GM19438 (cell line): ENCODE results near the gene PSMB4.
"Not testable (repeated sequence)": the region's sequence is repeated elsewhere in the genome, so short reads cannot be mapped to it uniquely, and the experiment has no call there.

Experiments used
- ATAC-seq: cut with Tn5 transposase; IDR thresholded peaks from one replicate; pipeline ENCODE4 v1.9.1; 2021; ENCODE audit warnings: low read depth; ENCODE audit not compliant: unreplicated experiment

Gene PSMB4

DNA sequence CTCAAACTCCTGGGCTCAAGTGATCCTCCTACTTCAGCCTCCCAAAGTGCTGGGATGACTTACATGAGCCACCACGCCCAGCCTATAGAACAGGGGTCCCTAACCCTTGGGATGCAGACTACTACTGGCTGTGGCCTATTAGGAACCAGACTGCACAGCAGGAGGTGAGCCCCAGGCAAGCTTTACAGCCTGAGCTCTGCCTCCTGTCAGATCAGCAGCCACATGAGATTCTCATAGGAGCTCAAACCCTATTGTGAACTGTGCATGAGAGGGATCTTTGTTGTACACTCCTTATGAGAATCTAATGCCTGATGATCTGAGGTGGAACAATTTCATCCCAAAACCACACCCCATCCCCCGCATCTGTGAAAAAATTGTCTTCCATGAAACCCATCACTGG, 13.4 kb upstream of the PSMB4 start:
- no peak for ATAC-seq

DNA sequence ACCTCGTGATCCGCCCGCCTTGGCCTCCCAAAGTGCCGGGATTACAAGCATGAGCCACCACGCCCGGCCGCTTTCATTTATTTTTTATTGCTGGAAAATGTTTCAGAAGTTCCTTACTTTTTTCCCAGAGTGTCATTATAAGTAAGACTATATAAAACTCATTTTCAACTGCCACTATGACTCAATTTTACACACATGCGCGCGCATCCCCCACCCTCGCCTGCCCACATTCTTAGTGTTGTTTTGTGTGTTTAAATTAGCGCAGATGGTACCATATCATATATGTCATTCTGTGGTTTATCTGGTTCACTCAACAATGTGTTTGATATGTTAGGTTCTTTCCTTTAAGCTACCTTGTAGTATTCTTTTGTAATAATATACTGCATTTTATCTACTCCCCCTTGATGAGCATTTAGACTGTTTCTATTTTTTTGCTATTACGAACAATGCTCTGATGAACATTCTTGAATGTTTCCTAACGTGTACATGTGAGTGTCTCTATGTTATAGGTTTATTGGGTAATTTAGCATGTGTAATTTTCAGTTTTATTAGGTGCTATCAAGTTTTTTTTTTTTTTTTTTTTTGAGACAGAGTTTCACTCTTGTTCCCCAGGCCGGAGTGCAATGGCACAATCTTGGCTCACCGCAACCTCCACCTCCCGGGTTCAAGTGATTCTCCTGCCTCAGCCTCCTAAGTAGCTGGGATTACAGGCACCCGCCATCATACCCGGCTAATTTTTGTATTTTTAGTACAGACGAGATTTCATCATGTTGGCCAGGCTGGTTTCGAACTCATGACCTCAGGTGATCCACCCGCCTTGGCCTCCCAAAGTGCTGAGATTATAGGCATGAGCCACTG, 8.9 kb upstream of the PSMB4 start:
- not testable (repeated sequence) for ATAC-seq

DNA sequence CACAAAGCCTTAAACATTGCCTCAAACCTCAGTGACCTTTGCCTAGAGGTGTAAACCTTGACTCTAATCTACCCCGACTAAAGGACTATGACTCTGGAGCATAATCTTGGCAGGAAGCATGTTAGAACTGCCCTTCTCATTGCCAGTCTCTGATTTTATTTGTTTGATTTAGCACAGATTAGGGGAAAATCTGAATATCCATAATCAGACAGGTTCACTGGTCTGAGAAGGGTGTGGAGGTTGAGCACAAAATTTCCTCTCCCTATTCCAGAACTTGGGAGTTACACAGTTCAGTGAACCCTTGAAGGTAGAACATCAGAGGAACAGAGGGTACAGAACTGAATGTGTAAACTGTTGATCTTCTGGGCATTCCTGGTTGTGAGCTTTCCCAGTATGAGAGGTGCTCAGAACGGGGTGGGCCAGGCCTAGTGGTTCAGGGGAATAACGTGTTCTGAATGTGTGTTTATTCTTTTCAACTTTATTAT, 8.3 kb upstream of the PSMB4 start:
- ATAC-seq: no peak

DNA sequence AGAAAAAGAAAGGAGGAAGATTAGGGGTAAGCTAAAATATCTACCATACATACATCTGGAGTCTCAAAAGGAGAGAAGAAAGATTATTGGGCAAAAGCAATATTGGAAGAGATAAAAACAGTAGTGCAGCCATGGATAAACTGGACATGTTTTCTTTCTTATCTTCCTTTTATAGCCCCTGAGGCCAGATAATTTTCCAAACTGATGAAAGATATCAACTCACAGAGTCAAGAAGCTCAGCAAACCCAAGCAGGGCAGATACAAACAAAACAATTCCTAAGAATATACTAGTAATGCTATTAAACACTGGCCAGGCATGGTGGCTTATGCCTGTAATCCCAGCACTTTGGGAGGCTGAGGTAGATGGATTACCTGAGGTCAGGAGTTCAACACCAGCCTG, 5.8 kb upstream of the PSMB4 start:
- no peak for ATAC-seq

DNA sequence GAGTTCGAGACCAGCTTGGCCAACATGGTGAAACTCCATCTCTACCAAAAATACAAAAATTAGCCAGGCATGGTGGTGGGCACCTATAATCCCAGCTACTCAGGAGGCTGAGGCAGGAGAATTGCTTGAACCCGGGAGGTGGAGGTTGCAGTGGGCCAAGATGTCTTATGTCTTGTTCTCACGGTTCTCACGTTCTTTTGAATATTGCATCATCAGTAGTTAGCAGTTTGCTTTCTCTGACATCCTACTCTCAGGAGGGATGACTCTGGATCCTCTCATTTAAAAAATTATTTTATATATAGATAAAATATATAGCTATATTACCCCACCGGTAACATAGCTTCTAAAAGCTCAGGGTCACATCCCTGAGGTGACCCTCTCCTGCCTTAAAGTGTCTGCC, 3.1 kb upstream of the PSMB4 start:
- not testable (repeated sequence) for ATAC-seq

DNA sequence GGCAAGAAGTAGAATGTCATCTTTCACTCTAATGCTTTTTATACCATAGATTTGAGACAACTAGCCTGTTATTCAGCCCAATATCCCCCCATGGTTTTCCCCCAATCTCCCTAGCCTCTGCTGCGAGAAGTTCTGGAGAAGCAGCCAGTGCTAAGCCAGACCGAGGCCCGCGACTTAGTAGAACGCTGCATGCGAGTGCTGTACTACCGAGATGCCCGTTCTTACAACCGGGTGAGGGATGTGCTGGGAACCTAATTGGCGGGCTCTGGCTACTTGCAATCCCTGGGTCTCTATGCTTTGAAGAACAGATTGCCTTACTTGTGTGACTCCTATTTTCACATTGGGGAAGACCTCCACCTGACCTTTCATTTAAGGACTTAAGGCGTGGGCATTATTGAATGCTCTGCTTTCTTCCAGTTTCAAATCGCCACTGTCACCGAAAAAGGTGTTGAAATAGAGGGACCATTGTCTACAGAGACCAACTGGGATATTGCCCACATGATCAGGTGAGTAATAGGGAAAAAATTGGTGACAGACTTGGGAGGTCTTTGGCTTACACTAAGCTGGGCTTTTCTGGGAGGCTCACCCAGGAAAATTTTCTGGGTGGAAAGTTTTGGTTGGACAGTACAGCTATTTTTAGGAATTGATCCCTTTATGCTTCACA, 1.9 kb downstream of the PSMB4 start:
- no peak for ATAC-seq

DNA sequence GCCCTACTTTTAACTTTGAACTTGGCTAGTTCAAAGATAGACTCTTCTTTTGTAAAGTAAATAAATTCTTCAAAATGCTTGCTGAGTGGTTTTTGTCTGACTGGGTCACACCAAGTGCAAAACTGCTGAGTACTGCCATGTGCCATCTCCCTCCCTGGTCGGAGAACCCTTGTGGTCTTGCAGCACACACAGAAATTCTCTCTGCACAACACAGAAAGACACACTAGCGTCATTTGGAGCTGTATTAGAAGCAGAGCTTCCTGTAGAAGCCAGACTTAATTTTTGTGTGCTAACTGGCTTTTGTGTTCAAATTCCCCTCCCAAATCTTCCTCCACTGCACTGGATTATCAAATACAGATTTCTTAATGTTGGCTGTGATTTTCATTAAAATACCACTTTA, 2.5 kb downstream of the PSMB4 start:
- ATAC-seq: no peak

DNA sequence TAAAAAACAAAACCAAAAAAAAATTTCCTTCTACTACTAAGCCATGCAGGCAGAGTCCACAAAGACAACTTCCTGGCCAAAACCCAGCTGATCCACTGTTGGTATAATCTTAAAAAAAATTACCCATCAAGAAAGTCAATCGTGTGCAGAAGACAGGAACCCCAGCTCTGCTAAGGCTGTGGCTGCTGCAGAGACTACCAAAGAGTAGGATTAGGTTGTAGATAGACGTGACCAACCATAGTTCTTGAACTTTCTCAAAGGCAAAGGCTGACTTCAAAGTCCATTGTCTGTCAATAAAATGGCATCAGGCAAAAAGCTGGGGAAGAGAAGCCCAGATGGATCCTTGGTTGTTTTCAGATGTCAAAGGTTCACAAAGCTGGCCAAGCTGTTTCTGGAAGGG, 3.4 kb downstream of the PSMB4 start:
- no peak for ATAC-seq

DNA sequence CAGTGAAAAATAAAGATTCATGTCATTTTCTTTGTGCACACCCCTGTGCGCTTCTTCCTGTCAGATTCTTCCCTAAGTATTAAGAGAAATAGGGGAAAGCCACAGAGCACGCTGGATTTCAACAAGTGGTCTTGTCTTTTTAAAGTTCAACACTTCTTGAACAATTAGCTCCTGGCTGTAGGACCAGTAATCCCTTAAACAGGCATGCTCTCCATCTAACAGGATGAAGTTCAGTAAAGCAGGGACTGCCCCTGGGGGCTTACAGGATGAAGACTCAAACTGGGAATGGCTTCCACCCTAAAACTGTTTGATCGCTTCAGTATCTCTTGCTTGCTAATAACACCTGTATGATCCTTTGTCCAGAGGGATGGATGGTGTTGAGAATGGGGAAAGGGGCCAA, 4.2 kb downstream of the PSMB4 start:
- no peak for ATAC-seq

DNA sequence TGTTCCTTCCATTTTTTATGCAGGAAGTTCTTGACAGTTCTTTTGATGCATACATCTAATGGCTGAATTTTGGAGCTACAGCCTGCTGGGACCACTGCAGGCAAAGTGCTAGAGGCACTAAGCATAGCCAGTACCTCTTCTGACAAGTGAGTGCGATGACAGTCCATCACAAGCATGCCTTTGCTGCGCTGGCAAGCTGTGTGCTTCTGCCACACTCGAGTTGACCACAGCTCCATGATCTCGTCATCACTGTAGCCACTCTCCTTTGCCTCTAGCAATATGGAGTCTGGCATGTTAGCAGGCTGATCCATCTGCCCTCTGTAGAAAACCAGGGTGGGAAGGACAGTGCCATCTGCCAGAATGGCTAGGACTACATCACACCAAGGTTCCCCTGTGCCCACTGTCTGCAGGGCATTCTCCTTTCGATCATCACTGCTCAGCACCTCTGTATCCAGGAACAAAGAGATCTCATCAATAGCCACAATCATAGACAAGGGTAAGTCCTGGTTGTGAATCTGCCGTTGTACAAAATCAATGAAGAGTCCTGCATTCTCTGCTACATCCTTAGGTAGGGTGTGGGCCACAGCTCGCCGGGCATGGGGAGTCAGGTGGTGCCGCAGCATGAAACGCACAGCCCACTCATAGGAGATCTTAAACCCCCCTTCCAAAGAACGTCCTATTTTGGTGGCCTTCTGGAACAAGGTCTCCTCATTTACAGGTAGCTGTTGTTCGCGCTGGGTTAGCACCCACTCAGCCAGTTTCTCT, 6.0 kb downstream of the PSMB4 start:
- no peak for ATAC-seq

DNA sequence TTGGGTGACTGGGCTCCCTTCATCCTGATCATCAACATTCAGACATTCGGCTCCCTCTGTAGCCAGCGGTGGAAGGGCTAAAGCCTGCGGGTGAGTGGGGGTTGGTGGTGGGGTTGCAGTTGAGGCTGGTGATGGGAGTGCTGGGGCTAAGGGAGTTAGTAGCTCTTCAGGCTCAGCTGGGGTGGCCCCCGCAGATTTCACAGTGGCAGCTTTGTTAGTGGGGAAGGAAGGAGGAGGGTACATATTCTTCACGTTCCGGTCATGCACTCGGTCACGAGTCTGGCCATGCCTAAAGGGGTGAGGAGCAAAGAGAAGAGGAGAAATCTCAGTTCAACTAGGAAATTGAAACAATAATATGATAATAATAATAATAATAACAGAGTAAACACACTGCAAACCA, 6.8 kb downstream of the PSMB4 start:
- ATAC-seq: no peak

DNA sequence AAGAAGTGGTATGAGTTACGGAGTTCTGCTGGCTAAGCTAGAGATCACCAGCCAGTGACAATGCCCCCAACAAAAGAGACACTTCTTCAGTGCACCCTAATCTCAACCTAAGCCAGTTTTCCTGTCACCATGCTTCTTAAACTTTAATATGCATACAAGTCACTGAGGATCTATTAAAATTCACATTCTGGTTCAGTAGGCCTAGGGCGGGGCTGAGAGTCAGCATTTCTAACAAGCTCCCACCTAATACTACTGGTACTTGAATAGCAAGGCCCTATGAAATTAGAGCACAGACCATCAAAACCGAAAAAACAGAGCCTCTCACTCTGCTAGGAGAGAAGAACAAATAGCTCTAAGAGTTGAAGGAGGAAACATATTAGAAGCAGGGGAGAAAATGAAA, 7.9 kb downstream of the PSMB4 start:
- ATAC-seq: no peak

DNA sequence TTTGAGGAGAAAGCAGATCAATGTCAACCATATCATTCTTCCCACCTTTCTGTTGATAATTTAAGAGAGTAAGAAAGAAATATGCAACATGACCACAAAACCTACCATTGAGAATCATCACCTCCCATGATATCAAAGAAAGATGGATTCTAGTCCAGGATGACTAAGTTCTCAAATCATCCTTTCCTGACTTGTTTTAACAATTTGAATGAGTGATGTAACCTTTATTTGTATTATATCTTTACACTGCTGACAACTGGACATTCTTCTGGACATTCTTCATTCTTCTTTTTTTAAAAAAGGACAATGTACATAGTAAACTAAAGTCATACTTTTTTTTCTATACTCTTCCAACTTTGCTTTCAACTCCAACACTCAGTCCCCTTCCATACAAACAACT, 9.5 kb downstream of the PSMB4 start:
- ATAC-seq: no peak

DNA sequence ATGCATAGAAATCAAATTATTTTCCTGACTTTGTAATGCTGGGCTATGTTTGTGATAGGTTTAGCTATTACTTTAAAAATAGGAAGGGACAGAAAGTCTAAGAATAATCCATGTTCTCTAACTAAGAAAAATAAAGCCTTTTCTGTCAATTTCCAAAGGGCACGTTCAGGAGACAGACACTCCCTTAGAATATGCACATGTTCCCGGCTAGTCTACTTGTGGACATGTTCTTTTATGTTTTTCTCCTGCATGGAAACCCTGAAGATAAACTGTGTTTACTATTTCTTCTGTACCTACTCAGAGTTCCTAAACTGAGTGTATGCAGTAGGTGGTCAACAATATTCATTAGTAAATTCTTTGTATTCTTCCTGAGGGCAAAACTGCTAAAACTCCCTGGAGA, 12.5 kb downstream of the PSMB4 start:
- ATAC-seq: no peak

DNA sequence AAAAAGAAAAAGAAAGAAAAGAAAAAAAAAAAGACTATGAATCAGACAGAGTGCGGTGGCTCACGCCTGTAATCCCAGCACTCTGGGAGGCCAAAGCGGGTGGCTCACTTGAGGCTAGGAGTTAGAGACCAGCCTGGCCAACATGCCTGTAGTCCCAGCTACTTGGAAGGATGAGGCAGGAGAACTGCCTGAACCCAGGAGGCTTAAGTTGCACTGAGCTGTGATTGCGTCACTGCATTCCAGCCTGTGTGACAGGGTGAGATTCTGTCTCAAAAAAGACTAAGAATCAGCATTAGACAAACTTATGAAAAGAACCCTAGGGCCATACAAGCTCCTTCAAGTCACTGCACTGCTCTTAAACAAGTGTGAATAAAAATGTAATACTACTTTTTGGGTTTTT, 16.9 kb downstream of the PSMB4 start:
- no peak for ATAC-seq

DNA sequence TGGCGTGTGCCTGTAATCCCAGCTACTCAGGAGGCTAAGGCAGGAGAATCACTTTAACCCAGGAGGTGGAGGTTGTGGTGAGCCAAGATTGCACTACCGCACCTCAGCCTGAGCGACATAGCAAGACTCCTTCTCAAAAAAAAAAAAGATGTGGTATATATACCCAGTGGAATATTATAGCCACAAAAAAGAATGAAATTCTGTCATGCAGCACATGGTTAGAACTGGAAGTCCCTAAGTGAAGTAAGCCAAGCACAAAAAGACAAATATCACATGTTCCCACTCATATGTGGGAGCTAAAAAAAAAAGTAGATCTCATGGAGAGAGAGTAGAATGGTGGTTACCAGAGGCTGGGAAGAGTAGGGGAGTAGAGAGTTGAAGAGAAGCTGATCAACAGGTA, 18.7 kb downstream of the PSMB4 start:
- no peak for ATAC-seq

DNA sequence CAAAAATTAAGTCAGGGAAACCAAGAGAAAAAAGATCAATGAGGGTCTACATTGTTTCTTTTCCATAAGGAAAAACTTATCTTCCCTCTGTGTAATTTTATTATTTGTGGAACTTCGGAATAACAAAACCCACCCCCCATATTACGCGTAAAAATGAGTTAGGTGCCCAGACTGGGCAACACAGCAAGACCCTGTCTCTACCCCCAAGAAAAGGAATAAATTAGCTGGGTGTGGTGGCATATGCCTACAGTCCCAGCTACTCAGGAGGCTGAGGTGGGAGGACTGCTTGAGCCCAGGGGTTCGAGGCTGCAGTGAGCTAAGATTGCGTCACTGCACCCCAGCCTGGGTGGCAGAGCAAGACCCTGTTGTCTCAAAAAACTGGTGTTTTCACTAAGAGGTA, 20.4 kb downstream of the PSMB4 start:
- ATAC-seq: no peak

DNA sequence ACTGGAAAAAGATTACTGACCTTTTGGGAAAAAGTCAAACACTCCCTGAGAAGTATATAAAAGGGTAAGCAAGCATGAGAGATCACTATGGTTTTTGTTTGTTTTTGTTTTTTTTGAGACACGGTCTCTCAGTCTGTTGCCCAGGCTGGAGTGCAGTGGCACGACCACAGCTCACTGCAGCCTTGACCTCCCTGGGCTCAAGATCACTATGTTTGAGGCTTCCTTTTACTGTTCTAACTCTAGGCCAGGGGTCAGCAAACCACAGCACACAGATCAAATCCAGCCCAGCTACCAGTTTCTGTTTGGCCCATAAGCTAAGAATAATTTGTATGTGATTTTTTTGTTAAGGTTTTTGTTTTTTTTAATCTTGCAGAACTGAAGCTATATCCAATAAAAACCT, 25.7 kb downstream of the PSMB4 start:
- no peak for ATAC-seq

DNA sequence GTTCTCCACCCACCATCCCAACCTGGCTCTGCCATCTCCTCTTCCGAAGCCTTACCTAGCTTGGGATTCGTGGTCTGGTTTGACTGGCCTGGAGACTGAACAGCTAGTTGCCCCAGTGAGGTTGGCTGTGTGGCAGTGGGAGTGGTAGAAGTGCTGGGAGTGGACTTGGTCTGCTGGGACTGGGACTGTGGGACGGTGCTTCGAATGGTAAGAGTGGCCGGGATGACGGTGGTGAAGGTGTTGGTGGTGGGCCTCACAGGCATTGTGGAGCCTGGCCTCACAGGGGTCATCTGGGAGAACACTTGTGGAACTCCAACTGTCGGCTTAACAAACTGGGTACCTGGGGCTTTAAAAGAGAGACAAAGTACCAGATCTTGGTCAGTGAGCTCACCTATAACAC, 28.7 kb downstream of the PSMB4 start:
- ATAC-seq: no peak

DNA sequence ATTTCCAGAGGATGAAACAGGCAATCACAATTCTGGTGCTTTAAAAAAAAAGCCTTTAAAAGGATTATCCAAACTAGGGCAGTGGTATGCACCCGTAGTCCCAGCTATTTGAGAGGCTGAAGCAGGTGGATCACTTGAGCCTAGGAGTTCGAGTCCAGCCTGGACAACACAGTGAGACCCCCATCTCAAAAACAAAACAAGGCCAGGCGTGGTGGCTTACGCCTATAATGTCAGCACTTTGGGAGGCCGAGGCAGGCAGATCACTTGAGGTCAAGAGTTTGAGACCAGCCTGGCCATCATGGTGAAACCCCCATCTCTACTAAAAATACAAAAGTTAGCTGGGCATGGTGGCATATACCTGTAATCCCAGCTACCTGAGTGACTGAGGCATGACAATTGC, 34.5 kb downstream of the PSMB4 start:
- not testable (repeated sequence) for ATAC-seq

DNA sequence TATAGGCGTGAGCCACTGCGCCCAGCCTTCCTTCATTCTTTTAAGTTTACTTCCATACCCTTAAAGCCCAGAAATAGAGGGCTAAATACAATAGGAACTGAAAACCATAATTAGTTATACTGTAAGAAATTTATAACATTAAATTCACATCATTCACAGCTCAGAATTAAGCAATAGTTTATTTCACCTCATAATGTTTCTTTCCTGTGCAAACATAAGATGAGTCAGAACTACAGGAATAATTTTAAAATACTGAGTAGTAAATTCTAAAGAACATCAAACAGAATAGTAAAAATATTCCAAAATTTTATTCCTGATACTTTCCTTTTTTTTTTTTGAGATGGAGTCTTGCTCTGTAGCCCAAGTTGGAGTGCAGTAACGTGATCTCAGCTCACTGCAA, 35.8 kb downstream of the PSMB4 start:
- ATAC-seq: no peak
